H1 (cell line): Measurements from ENCODE around the gene RERE. TPM values are rescaled to one million over a fixed set of nuclear protein-coding genes. Genes with fewer than 3 reads are reported as not detected.

Source experiments
- CTCF ChIA-PET: fragments of 300-600 bp; sonication (Branson Sonifier 250); formaldehyde crosslinking; loops from one replicate; lab custom pipeline; 2021; ENCODE audit not compliant: partially characterized antibody; lab: Charles Lee
- POLR2A ChIA-PET: fragments of 300-600 bp; sonication (Branson Sonifier 250); formaldehyde crosslinking; loops from one replicate; lab custom pipeline; 2021; ENCODE audit warnings: inconsistent platforms; ENCODE audit not compliant: partially characterized antibody; lab: Charles Lee
- DNase-seq, 2 experiments: peaks; one replicate each; pipeline versions ENCODE4 v3.0.0 to v3.0.0-alpha.2; 2010 to 2022; ENCODE audit warnings: low spot score in 2 of 2, low read depth in 1 of 2, mixed read lengths in 1 of 2
- FAIRE-seq: peaks from 2 replicates; lab custom pipeline; 2011; peaks lifted over from hg19 to GRCh38; lab: Jason Lieb, UNC
- H2AFZ ChIP-seq: 2 replicates; pipeline ENCODE4 v1.8.1; 2012; ENCODE audit warnings: low read length, inconsistent platforms
- H2AK5ac ChIP-seq: 2 replicates; pipeline ENCODE4 v1.6.1; 2013; ENCODE audit warnings: low read depth, low read length
- H2BK120ac ChIP-seq: replicated peaks from 2 replicates; pipeline ENCODE3; 2013; ENCODE audit warnings: low read depth, low read length, inconsistent platforms
- H2BK12ac ChIP-seq: 2 replicates; pipeline ENCODE4 v1.6.1; 2013; ENCODE audit warnings: low read depth, low read length
- H2BK15ac ChIP-seq: 2 replicates; pipeline ENCODE4 v1.6.1; 2013; ENCODE audit warnings: low read length
- H2BK20ac ChIP-seq: 2 replicates; pipeline ENCODE4 v1.6.1; 2013; ENCODE audit warnings: low read length
- H2BK5ac ChIP-seq: 2 replicates; pipeline ENCODE4 v1.6.1; 2013; ENCODE audit warnings: low read depth, low read length
- H3K14ac ChIP-seq: 2 replicates; pipeline ENCODE4 v1.6.1; 2013; ENCODE audit warnings: inconsistent platforms; ENCODE audit not compliant: insufficient read length
- H3K18ac ChIP-seq: 2 replicates; pipeline ENCODE4 v1.6.1; 2013; ENCODE audit warnings: low read length; ENCODE audit errors: extremely low read depth
- H3K23ac ChIP-seq: 2 replicates; pipeline ENCODE4 v1.6.1; 2013; ENCODE audit warnings: inconsistent platforms; ENCODE audit not compliant: insufficient read length
- H3K23me2 ChIP-seq: 2 replicates; pipeline ENCODE4 v1.6.1; 2013; ENCODE audit warnings: low read depth, low read length
- H3K27ac ChIP-seq: 2 replicates; pipeline ENCODE4 v1.6.1; 2011; ENCODE audit warnings: low read depth, low read length, inconsistent platforms
- H3K27me3 ChIP-seq, 4 experiments: replicated peaks in 1 of 4; 1 replicate in 1 of 4; 2 replicates in 3 of 4; pipeline versions ENCODE4 v1.6.1 to v1.8.1; 2011 to 2013; ENCODE audit warnings: low read length in 3 of 4, mild to moderate bottlenecking in 3 of 4, inconsistent platforms in 2 of 4, mixed read lengths in 2 of 4, moderate library complexity in 1 of 4; ENCODE audit not compliant: control insufficient read depth in 3 of 4, insufficient read depth in 3 of 4; ENCODE audit errors: extremely low read depth in 1 of 4
- H3K36me3 ChIP-seq, 4 experiments: 2 replicates each; pipeline versions ENCODE4 v1.6.1 to v1.8.1; 2011 to 2013; ENCODE audit warnings: mild to moderate bottlenecking in 4 of 4, low read length in 3 of 4, moderate library complexity in 2 of 4, control low read depth in 1 of 4, inconsistent platforms in 1 of 4; ENCODE audit not compliant: insufficient read depth in 4 of 4, control insufficient read depth in 2 of 4
- H3K4ac ChIP-seq: replicated peaks from 2 replicates; pipeline ENCODE3; 2013; ENCODE audit warnings: low read length, low read depth, mixed read lengths, inconsistent platforms; ENCODE audit not compliant: insufficient read length
- H3K4me1 ChIP-seq, 4 experiments: replicated peaks in 1 of 4; 1 replicate in 1 of 4; 2 replicates in 3 of 4; pipeline versions ENCODE4 v1.6.1 to v1.8.1; 2011 to 2013; ENCODE audit warnings: low read length in 3 of 4, inconsistent platforms in 2 of 4, mixed read lengths in 1 of 4; ENCODE audit not compliant: insufficient read depth in 4 of 4, control insufficient read depth in 3 of 4
- H3K4me2 ChIP-seq, 2 experiments: 2 replicates each; pipeline versions ENCODE4 v1.6.1 to v1.8.1; 2011 to 2013; ENCODE audit warnings: low read depth in 2 of 2, low read length in 2 of 2, control low read depth in 1 of 2, inconsistent platforms in 1 of 2, mild to moderate bottlenecking in 1 of 2; ENCODE audit not compliant: insufficient read depth in 1 of 2
- H3K4me3 ChIP-seq, 4 experiments: fragments of 200-600, 300-600 bp in 1 of 4; sonication (generic), shearing (Covaris generic), sonication (Bioruptor Twin) in 1 of 4; 2 replicates each; pipeline versions ENCODE4 v1.5.1 to v1.8.1; 2011 to 2016; ENCODE audit warnings: low read length in 4 of 4, low read depth in 3 of 4, control low read depth in 2 of 4, inconsistent platforms in 2 of 4, mild to moderate bottlenecking in 2 of 4, mixed read lengths in 1 of 4, moderate library complexity in 1 of 4; ENCODE audit not compliant: insufficient read depth in 2 of 4; ENCODE audit errors: extremely low read depth in 1 of 4
- H3K56ac ChIP-seq: replicated peaks from 2 replicates; pipeline ENCODE3; 2013; ENCODE audit warnings: low read depth, mild to moderate bottlenecking, mixed read lengths, low read length, inconsistent platforms; ENCODE audit not compliant: insufficient read length
- H3K79me1 ChIP-seq: 2 replicates; pipeline ENCODE4 v1.6.1; 2013; ENCODE audit warnings: low read depth, low read length, control low read depth
- H3K79me2 ChIP-seq, 2 experiments: 2 replicates each; pipeline versions ENCODE4 v1.6.1 to v1.8.1; 2012 to 2013; ENCODE audit warnings: low read length in 2 of 2, mild to moderate bottlenecking in 2 of 2, inconsistent platforms in 1 of 2; ENCODE audit not compliant: insufficient read depth in 2 of 2, control insufficient read depth in 1 of 2
- H3K9ac ChIP-seq, 4 experiments: replicated peaks in 1 of 4; 1 replicate in 1 of 4; 2 replicates in 3 of 4; pipeline versions ENCODE4 v1.6.1 to v1.8.1; 2011 to 2013; ENCODE audit warnings: low read depth in 3 of 4, low read length in 3 of 4, control low read depth in 2 of 4, mild to moderate bottlenecking in 2 of 4, moderate library complexity in 2 of 4, inconsistent platforms in 1 of 4; ENCODE audit errors: extremely low read depth in 1 of 4
- H3K9me3 ChIP-seq, 2 experiments: 2 replicates each; pipeline versions ENCODE4 v1.6.1 to v1.8.1; 2012 to 2013; ENCODE audit warnings: mild to moderate bottlenecking in 2 of 2, moderate library complexity in 2 of 2, control low read depth in 1 of 2, inconsistent platforms in 1 of 2, low read depth in 1 of 2, low read length in 1 of 2, mixed read lengths in 1 of 2; ENCODE audit not compliant: insufficient read depth in 2 of 2
- H4K20me1 ChIP-seq, 2 experiments: replicated peaks in 1 of 2; 2 replicates each; pipeline versions ENCODE3 to v1.8.1; 2011 to 2013; ENCODE audit warnings: inconsistent platforms in 2 of 2, low read length in 2 of 2, mild to moderate bottlenecking in 1 of 2; ENCODE audit not compliant: insufficient read depth in 2 of 2, control insufficient read depth in 1 of 2
- H4K5ac ChIP-seq: 2 replicates; pipeline ENCODE4 v1.6.1; 2013; ENCODE audit warnings: low read length, low read depth, mixed read lengths, inconsistent platforms; ENCODE audit not compliant: insufficient read length
- H4K8ac ChIP-seq: 2 replicates; pipeline ENCODE4 v1.8.0; 2013; ENCODE audit warnings: mild to moderate bottlenecking, moderate library complexity, low read length, inconsistent platforms; ENCODE audit not compliant: insufficient read depth; ENCODE audit errors: extremely low read depth
- H4K91ac ChIP-seq: replicated peaks from 2 replicates; pipeline ENCODE3; 2013; ENCODE audit warnings: low read length, mixed read lengths, inconsistent platforms; ENCODE audit not compliant: insufficient read length
- NANOG ChIP-seq: IDR thresholded peaks from 2 replicates; pipeline ENCODE4 v1.6.1; 2011; ENCODE audit warnings: low read length, low read depth, mild to moderate bottlenecking, inconsistent platforms; ENCODE audit not compliant: insufficient read depth, poor library complexity, severe bottlenecking
- SIN3A ChIP-seq, 2 experiments: IDR thresholded peaks in 1 of 2; conservative IDR thresholded peaks in 1 of 2; 2 replicates each; pipeline ENCODE4 v1.6.1; 2011 to 2012; ENCODE audit warnings: low read length in 2 of 2, improper control_type of control experiment in 1 of 2, low read depth in 1 of 2, mild to moderate bottlenecking in 1 of 2
- SIX5 ChIP-seq: IDR thresholded peaks from 2 replicates; pipeline ENCODE4 v1.6.1; 2011; ENCODE audit warnings: mild to moderate bottlenecking, low read depth, low read length
- SP1 ChIP-seq: IDR thresholded peaks from 2 replicates; pipeline ENCODE4 v1.6.1; 2011; ENCODE audit warnings: low read depth, low read length
- WGBS, 2 experiments: shearing (Covaris generic) in 1 of 2; methylation state at CpG; one replicate each; pipeline versions ENCODE4 v1.1.6 to v1.1.7; 2013 to 2015; ENCODE audit warnings: low lambda C conversion rate in 2 of 2, mixed read lengths in 2 of 2, inconsistent platforms in 1 of 2, low coverage in 1 of 2, missing lambda C conversion rate in 1 of 2; ENCODE audit not compliant: insufficient replicate concordance in 2 of 2, insufficient coverage in 1 of 2, insufficient read length in 1 of 2; ENCODE audit errors: extremely low coverage in 1 of 2, missing lambda C conversion rate in 1 of 2; 5-methylcytosine and 5-hydroxymethylcytosine counted together
- polyA plus RNA-seq, 7 experiments: library from polyadenylated mRNA; depleted of rRNA in 3 of 7; stranded (reverse) in 5 of 7; unstranded in 2 of 7; fragments of >200 nt in 5 of 7; fragments of 200-250 nt in 2 of 7; gene quantifications; 1 replicate in 5 of 7; 2 replicates in 1 of 7; 4 replicates in 1 of 7; pipeline versions ENCODE4 v1.2.1 to v1.2.3, GENCODE V29; 2011 to 2013; ENCODE audit warnings: missing spikeins in 2 of 7, mixed read lengths in 2 of 7
- total RNA-seq: library from RNA; stranded (reverse); fragmentation: NEBNext Ultra II Directional; extraction: Animal tissue kit (Norgen Biotek cat#: 25700); gene quantifications from 2 replicates; pipeline ENCODE4 v1.2.1, GENCODE V29; 2021

Gene RERE
- total and polyA plus RNA-seq, 2 of the 8 experiments (the other 6 are each of a cell fraction or from before 2014, with no cell fraction given), result 15.3 to 142 TPM

- Histone ChIP-seq H2BK120ac (no peak overlapping the region), H3K4me2 (no peak overlapping the region), H3K56ac (no peak overlapping the region), H2BK15ac (no peak overlapping the region), H4K8ac (no peak overlapping the region), H3K23me2 (no peaks in the 10 kb centered on the region), H2BK12ac (no peak overlapping the region), H3K79me2 (no peaks in the 10 kb centered on the region; a peak in 1 of 4 replicates), H4K20me1 (peaks cover 29 to 35% of the 10 kb centered on the region in 2 experiments), H4K91ac (no peak overlapping the region), H3K14ac (no peak overlapping the region), H2AFZ (no peak overlapping the region), H3K4ac (no peak overlapping the region), H2BK20ac (no peak overlapping the region), H3K23ac (no peak overlapping the region)
- DNase-seq (no peak), FAIRE-seq (no peak)
- WGBS, 2 experiments, result 94% methylated on average over 21 of the region's 21 CpGs; no CpG with 5 or more reads in 1 of the 2 experiments
- POLR2A ChIA-PET, result interaction anchor here (0.9 to 39.6 kb wide), 6 partner anchors 8 to 144 kb away, joined by 3 to 880 read pairs (median 8); partner anchors contain the start of gene ENO1
- peak; percentile 59; the same call in 1 of the 2 replicates for TF ChIP-seq SP1
- TF ChIP-seq SIX5, result peak; percentile 21; the same call in 1 of the 2 replicates
- no peak for TF ChIP-seq NANOG
- TF ChIP-seq SIN3A (conservative IDR thresholded peaks at IDR 0.05 in 1 of 2, IDR thresholded peaks at IDR 0.05 in 1 of 2; ENCODE audit: low read depth in 1 of 2, low read length in 2 of 2), result peak in 1 of 2 experiments; percentile 76; a peak in 1 of 4 replicates
- TF ChIP-seq, all 59 proteins: peak for 3
- CTCF ChIA-PET, result interaction anchor here (0.7 to 8.9 kb wide), 15 partner anchors 9 to 145 kb away, joined by 3 to 128 read pairs (median 5); no protein-coding TSS in a partner anchor
- Histone ChIP-seq H3K4me3 (no peak overlapping the region), H3K4me1 (peaks cover 3 to 8% (median 5%) of the 10 kb centered on the region in 4 experiments), H3K79me1 (0 out of 2 replicates have a peak, but pooled peaks cover 2% of the 10 kb centered on the region), H3K27ac (no peak overlapping the region), H4K5ac (no peak overlapping the region), H3K18ac (no peak overlapping the region), H3K27me3 (no peaks in the 10 kb centered on the region), H3K36me3 (peaks cover 61 to 88% (median 74%) of the 10 kb centered on the region in 4 experiments), H2AK5ac (no peak overlapping the region), H3K9me3 (no peaks in the 10 kb centered on the region), H3K9ac (no peak overlapping the region), H2BK5ac (no peak overlapping the region)
These were observed 43.5 kb upstream of the RERE start for GRCh38 chr1:8860738-8861516.
